Natural killer cell treated with Interleukin-12 subunit alpha and Interleukin-12 subunit beta and Interleukin-15 and Interleukin-18, amount 100 ng/mL, for 72 hours (primary cell): ENCODE results near the gene SLC9A7. TPM values are rescaled to one million over a fixed set of nuclear protein-coding genes. Genes with fewer than 3 reads are reported as not detected.

Experiments
- ATAC-seq, 2 donors: fragments of 150-1000 bp; cut with Tn5 transposase in 1 of 2; sonication (Bioruptor Pico), chemical (Tn5 transposase) in 1 of 2; 2 replicates each; pipeline ENCODE4 v1.10.0; 2021
- DNase-seq: peaks from one replicate; pipeline ENCODE4 v3.0.0; 2022; ENCODE audit warnings: low spot score
- H3K27ac Mint-ChIP-seq, 2 donors: 1 replicate in 1 of 2; 2 replicates in 1 of 2; pipeline ENCODE4 v1.8.0; 2022; ENCODE audit warnings: mixed read lengths in 2 of 2, mild to moderate bottlenecking in 1 of 2, moderate library complexity in 1 of 2
- H3K27me3 Mint-ChIP-seq, 2 donors: 1 replicate in 1 of 2; 2 replicates in 1 of 2; pipeline ENCODE4 v1.8.0; 2022; ENCODE audit warnings: mixed read lengths in 2 of 2
- H3K36me3 Mint-ChIP-seq: one replicate; pipeline ENCODE4 v1.8.0; 2022; ENCODE audit warnings: mixed read lengths
- H3K4me1 Mint-ChIP-seq, 2 donors: 1 replicate in 1 of 2; 2 replicates in 1 of 2; pipeline ENCODE4 v1.8.0; 2022; ENCODE audit warnings: low read depth in 2 of 2, mixed read lengths in 2 of 2, mild to moderate bottlenecking in 1 of 2
- H3K4me3 Mint-ChIP-seq: one replicate; pipeline ENCODE4 v1.8.0; 2022; ENCODE audit warnings: mixed read lengths
- H3K9me3 Mint-ChIP-seq: 2 replicates; pipeline ENCODE4 v1.8.0; 2022; ENCODE audit warnings: mixed read lengths
- total RNA-seq, 2 donors: library from RNA; stranded (reverse); gene quantifications; one replicate each; pipeline ENCODE4 v1.2.3, GENCODE V29; 2022

Gene SLC9A7
- total RNA-seq, 2 donors from 2014 or later = 1.6 to 3.7 TPM

DNA sequence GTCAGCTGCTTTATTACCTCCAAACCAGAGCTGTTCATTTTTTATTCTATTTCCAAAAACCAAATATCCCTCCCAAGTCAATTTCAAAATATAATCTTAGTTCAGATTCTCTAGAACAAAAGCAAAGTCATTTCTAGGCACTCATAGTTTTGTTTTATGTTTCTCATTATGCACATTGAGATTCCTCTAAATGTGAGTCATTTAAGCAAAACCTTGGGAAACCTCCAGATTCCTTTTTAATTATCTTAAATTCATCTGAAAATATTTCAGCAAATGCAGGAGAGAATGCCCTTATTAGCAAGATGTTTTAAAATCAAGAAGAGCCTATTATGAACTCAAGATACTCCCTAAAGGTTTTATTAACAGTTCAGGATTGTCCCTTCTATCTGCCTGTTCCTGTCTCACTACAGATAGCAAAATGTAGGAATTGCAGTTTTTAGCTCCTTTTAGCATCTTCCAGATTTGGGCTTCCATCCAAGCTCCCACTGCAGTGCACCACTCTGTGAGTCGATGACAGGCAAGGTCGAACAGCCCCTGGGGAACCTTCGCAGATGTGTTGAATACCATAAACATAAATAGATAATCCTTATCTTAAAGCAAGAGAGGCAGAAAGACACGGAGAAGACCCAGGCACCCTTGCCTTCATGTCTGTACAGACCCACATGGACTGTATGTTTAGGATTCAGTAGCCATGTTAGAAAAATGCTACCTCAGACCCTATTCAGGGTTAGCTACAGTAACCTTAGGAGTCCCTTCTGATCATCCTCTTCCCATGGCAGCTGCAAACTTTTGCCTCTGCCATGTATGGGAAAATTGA is 11.3 kb upstream of the SLC9A7 start:
- Mint-ChIP-seq H3K4me1 (no peaks in the 10 kb centered on the region), H3K27me3 (peaks cover 0 to 22% of the 10 kb centered on the region in 2 donors), H3K9me3 (no peaks in the 10 kb centered on the region), H3K27ac (no peak overlapping the region), H3K4me3 (no peak overlapping the region), H3K36me3 (no peaks in the 10 kb centered on the region)
- no peak for DNase-seq
- no peak for ATAC-seq

DNA sequence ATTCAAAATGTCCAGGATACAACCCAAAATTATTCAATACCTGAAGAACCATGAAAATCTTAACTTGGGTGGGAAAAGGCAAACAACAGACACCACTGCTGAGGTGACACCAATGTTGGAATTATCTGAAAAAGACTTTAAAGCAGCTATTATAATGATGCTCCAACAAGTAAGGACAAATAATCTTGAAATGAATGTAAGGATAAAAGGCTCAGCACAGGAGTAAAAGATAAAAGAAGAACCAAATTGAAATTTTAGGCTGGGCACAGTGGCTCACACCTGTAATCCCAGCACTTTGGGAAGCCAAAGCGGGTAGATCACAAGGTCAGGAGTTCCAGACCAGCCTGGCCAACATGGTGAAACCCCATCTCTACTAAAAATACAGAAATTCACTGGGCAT is 4.0 kb upstream of the SLC9A7 start:
- no peak overlapping the region for H3K27ac Mint-ChIP-seq
- H3K36me3 Mint-ChIP-seq = no peaks in the 10 kb centered on the region
- ATAC-seq (no peak), DNase-seq (no peak)
- H3K4me3 Mint-ChIP-seq = no peak overlapping the region
- peaks cover 11 to 20% of the 10 kb centered on the region in 2 donors for H3K27me3 Mint-ChIP-seq
- no peaks in the 10 kb centered on the region for H3K9me3 Mint-ChIP-seq
- H3K4me1 Mint-ChIP-seq = peaks cover 4% of the 10 kb centered on the region in 2 donors

DNA sequence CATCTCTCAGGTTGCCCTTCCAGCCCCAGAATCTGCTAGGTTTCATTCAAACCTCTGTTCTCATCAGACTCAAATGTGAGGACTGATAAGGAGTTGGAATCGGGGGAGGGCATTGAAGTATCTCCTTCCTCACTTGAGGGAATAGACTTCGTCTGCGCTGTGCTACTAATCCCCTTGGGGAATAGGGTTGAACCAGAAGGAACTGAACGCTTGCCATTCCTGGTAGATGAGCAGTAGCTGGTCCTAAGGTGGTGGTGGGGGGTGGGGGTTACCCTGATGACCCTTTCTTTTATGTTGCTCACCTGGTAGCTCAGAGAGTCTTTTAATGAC is 692 bp upstream of the SLC9A7 start:
- DNase-seq = no peak
- ATAC-seq = no peak
- Mint-ChIP-seq H3K4me1 (peaks cover 6 to 8% of the 10 kb centered on the region in 2 donors), H3K27me3 (peaks cover 11 to 25% of the 10 kb centered on the region in 2 donors), H3K36me3 (no peaks in the 10 kb centered on the region), H3K4me3 (peak overlapping the region; percentile 35), H3K27ac (no peak overlapping the region), H3K9me3 (no peaks in the 10 kb centered on the region)

DNA sequence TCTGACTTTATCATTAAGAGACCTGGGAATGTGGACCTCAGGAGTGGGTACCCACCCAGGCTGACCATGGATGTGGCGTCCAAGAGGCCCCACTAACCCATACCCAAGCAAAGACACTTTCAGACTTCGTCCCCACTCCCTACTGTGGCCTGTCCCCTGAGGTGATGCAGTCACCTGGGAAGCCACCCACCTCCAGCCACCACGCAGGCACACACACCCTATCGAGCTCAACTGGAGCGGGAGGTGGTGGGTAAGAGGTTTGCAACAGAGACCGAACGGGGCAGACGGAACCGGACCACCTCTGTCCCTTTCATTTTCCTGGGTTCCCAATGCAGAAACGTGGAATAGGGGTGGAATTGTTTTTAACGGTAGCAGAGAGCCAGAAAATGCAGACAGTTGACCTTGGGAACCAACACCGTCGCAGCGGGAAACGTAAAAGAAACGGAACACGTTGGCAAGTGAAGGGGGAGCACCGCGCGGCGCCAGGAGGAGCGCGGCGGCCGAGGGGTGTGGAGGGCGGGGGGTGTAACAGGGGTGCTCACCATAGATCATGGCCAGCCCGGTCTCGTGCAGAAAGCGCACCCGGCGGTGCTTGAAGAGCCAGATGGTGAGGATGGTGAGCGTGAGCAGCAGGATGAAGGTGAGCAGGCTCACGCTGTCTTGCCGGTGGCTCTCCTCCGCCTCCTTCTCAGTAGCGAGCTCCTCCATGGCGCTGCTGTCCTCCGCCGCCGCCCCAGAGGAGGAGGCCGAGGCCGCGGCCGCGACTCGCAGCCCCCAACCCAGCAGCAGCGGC is 559 bp downstream of the SLC9A7 start:
- peak overlapping the region; percentile 84 for H3K4me3 Mint-ChIP-seq
- ATAC-seq = peak; percentile 51 to 59
- peaks cover 7 to 24% of the 10 kb centered on the region in 2 donors for H3K27me3 Mint-ChIP-seq
- H3K9me3 Mint-ChIP-seq = no peaks in the 10 kb centered on the region
- H3K27ac Mint-ChIP-seq = no peak overlapping the region
- no peaks in the 10 kb centered on the region for H3K36me3 Mint-ChIP-seq
- H3K4me1 Mint-ChIP-seq = peaks cover 6 to 8% of the 10 kb centered on the region in 2 donors
- DNase-seq = no peak

DNA sequence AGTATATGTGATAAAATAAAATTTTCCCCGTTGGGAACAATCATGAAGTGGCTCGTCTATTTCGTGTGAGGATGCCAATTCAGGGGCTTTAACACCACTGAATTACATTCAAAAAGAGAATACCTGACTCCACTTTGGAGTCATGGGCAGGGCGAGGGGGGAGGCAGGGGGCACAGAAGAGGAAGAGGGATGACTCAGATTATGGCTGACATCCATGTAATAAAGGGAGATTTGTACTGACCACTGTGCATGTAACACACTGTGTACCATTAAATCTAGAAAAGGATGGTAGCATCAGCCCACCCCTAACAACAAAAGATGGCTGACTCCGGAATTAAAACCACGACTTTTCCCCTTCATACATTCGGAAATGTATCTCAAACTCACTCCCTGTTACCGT is 1.3 kb downstream of the SLC9A7 start:
- Mint-ChIP-seq H3K4me3 (peak overlapping the region; percentile 84), H3K27me3 (peaks cover under 1 to 21% of the 10 kb centered on the region in 2 donors), H3K36me3 (no peaks in the 10 kb centered on the region), H3K4me1 (peaks cover 6 to 8% of the 10 kb centered on the region in 2 donors), H3K27ac (no peak overlapping the region), H3K9me3 (no peaks in the 10 kb centered on the region)
- DNase-seq = no peak
- ATAC-seq = no peak

GRCh38 chrX:46757052-46757451 is 1.9 kb downstream of the SLC9A7 start:
- Mint-ChIP-seq H3K36me3 (no peaks in the 10 kb centered on the region), H3K4me1 (peaks cover 6 to 8% of the 10 kb centered on the region in 2 donors), H3K4me3 (peak overlapping the region; percentile 30), H3K9me3 (no peaks in the 10 kb centered on the region), H3K27me3 (peaks cover 0 to 25% of the 10 kb centered on the region in 2 donors), H3K27ac (no peak overlapping the region)
- DNase-seq (no peak), ATAC-seq (no peak)

DNA sequence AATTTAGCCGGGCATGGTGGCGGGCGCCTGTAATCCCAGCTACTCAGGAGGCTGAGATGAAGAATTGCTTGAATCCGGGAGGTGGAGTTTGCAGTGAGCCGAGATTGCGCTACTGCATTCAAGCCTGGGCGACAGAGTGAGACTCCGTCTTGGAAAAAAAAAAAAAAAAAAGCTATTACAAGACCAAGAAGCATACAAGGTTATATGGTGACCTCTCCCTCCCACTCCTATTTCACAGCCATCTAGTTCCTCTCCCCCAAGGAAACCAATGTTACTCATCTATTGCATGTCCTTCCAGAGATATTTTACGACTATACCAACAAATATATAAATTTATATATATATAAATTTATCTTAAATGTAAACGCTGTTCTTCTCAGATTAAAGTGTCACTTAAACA is 3.2 kb downstream of the SLC9A7 start:
- Mint-ChIP-seq H3K27me3 (peaks cover 0 to 16% of the 10 kb centered on the region in 2 donors), H3K9me3 (no peaks in the 10 kb centered on the region), H3K4me1 (peaks cover 6 to 8% of the 10 kb centered on the region in 2 donors), H3K27ac (no peak overlapping the region), H3K36me3 (no peaks in the 10 kb centered on the region), H3K4me3 (no peak overlapping the region)
- DNase-seq (no peak), ATAC-seq (no peak)

DNA sequence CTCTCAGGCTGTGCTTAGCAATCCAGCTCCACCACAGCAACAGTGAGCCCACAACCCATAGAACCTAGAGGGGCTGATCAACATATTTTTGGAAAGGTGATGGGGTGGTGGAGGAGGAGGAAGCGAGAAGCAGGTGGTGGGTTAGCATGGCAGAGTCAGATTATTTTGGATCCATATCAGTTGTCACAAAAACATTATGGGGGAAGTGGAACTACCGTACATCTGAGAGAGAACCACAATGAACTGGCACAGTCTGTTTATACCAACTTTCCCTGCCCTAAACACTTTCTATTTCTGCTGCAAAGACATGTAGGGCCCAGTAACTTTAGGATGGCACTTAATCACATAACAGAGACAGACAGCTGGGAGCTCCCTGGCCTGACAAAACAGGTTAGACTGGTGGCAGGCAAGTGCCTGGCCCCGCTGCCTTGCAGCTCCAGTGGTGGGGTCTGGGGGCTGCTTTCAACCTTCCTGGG is 4.3 kb downstream of the SLC9A7 start:
- Mint-ChIP-seq H3K27ac (no peak overlapping the region), H3K4me3 (no peak overlapping the region), H3K27me3 (peaks cover 0 to 14% of the 10 kb centered on the region in 2 donors), H3K4me1 (peaks cover 6 to 8% of the 10 kb centered on the region in 2 donors), H3K36me3 (no peaks in the 10 kb centered on the region), H3K9me3 (no peaks in the 10 kb centered on the region)
- no peak for ATAC-seq
- DNase-seq = no peak

GRCh38 chrX:46754036-46754435 is 4.9 kb downstream of the SLC9A7 start:
- H3K4me3 Mint-ChIP-seq = no peak overlapping the region
- peaks cover 0 to 14% of the 10 kb centered on the region in 2 donors for H3K27me3 Mint-ChIP-seq
- DNase-seq = no peak
- peaks cover 6 to 8% of the 10 kb centered on the region in 2 donors for H3K4me1 Mint-ChIP-seq
- ATAC-seq = no peak
- no peaks in the 10 kb centered on the region for H3K9me3 Mint-ChIP-seq
- H3K27ac Mint-ChIP-seq = no peak overlapping the region
- no peaks in the 10 kb centered on the region for H3K36me3 Mint-ChIP-seq

DNA sequence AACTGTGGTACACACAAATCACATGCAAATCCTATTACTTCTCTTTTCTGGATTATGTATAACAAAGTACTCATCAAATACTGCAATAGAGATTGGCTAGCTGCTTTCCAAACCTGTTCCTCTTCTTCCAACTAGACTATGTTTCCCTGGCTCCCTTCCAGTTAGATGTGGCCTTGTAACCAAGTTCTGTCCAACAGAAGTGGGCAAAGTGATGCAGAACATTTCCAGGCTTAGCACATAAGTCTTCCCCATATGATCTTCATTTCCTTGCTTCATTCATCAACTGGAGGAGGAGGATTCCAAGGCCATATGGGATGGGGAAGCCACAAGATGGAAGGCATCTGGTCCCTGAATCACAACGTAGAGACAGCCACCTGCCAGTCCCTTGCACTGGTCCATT is 8.0 kb downstream of the SLC9A7 start:
- Mint-ChIP-seq H3K27ac (no peak overlapping the region), H3K9me3 (no peaks in the 10 kb centered on the region), H3K27me3 (peaks cover 0 to 13% of the 10 kb centered on the region in 2 donors), H3K4me1 (peaks cover 0 to 2% of the 10 kb centered on the region in 2 donors), H3K36me3 (no peaks in the 10 kb centered on the region), H3K4me3 (no peak overlapping the region)
- DNase-seq = no peak
- ATAC-seq = no peak

DNA sequence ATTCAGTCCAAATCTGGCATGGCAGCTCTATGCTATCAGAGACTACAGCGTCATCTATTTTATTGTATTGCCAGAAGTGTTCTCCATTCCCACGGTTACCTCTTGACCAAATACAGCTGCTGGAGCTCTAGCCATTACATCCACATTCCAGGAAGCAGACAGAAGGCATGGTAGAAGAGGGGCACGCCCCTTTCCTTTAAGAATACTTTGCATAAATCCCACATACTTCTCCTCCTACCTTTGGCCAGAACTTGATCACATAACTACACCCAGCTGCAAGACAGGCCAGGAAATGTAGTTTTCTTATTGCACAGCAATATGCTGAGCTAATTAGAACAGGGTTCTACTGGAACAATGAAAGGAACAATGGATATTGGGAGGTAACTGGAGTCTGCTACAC is 14.9 kb downstream of the SLC9A7 start:
- Mint-ChIP-seq H3K27ac (no peak overlapping the region), H3K27me3 (peaks cover 12 to 22% of the 10 kb centered on the region in 2 donors), H3K4me3 (no peak overlapping the region), H3K36me3 (peaks cover 5% of the 10 kb centered on the region), H3K4me1 (no peaks in the 10 kb centered on the region), H3K9me3 (no peaks in the 10 kb centered on the region)
- ATAC-seq (no peak), DNase-seq (no peak)

- Mint-ChIP-seq H3K9me3 (no peaks in the 10 kb centered on the region), H3K36me3 (peaks cover 5% of the 10 kb centered on the region)
- ATAC-seq = no peak
These were observed 15.9 kb downstream of the SLC9A7 start for GRCh38 chrX:46743046-46743445.

GRCh38 chrX:46739736-46740135 is 19.2 kb downstream of the SLC9A7 start:
- Mint-ChIP-seq H3K9me3 (peaks cover 7% of the 10 kb centered on the region), H3K4me1 (no peaks in the 10 kb centered on the region), H3K27ac (no peak overlapping the region), H3K36me3 (peaks cover 26% of the 10 kb centered on the region), H3K27me3 (peaks cover 13 to 26% of the 10 kb centered on the region in 2 donors), H3K4me3 (no peak overlapping the region)
- ATAC-seq = no peak
- DNase-seq = no peak

More at GRCh38 chrX:46743046-46743445, 15.9 kb downstream of the SLC9A7 start:
- no peak for DNase-seq
- Mint-ChIP-seq H3K27me3 (peaks cover 13 to 23% of the 10 kb centered on the region in 2 donors), H3K4me1 (no peaks in the 10 kb centered on the region), H3K4me3 (no peak overlapping the region), H3K27ac (no peak overlapping the region)

GRCh38 chrX:46737462-46737861 is 21.5 kb downstream of the SLC9A7 start:
- Mint-ChIP-seq H3K27me3 (peaks cover 13 to 28% of the 10 kb centered on the region in 2 donors), H3K27ac (no peak overlapping the region)

More at GRCh38 chrX:46737462-46737861, 21.5 kb downstream of the SLC9A7 start:
- Mint-ChIP-seq H3K4me1 (no peaks in the 10 kb centered on the region), H3K4me3 (no peak overlapping the region), H3K36me3 (peaks cover 26% of the 10 kb centered on the region), H3K9me3 (peaks cover 7% of the 10 kb centered on the region)
- no peak for ATAC-seq
- DNase-seq = no peak
